ENCODE measurements around the gene PLAU.

DNA sequence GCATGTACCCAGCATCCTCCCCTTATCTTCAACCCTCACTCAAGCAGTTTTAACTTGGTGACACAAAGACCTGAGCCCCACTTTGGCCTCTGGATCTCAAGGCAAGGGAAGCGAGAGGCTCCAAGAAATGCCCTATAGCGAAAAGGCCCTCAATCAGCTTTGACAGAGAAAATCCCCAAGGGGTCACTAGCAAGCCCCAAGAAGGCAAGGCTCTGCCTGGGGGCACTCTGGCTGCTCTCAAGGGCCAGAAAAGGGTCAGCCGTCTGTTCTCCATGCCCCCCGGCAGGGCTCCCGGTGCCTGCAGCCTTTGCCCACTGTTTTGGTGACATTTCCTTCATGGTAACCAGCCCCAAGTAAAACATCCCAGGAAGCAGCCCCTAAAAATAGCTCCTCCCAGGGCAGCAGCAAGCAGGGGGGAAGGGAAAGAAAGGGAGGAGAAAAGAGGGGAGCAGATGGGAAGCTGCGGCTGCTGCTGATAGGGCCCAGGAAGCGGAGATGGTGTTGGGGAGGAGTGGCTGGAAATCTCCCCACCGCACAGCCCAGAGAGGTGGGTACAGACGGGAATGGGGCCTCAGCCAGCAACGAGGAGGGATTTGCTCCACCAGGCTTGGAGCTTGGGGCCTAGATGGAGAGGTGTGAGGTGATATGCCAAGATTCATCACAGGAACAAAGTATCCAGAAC is 43.7 kb upstream of the PLAU start:
- TF ChIP-seq POLR2A (IDR thresholded peaks at IDR 0.05; ENCODE audit: low read length) (no peak), GATA1 (IDR thresholded peaks at IDR 0.05; ENCODE audit: low read depth, low read length) (no peak)

All from erythroblast (primary cell).